ENCODE results near the gene SLC2A13.

The SLC2A13 gene

DNA sequence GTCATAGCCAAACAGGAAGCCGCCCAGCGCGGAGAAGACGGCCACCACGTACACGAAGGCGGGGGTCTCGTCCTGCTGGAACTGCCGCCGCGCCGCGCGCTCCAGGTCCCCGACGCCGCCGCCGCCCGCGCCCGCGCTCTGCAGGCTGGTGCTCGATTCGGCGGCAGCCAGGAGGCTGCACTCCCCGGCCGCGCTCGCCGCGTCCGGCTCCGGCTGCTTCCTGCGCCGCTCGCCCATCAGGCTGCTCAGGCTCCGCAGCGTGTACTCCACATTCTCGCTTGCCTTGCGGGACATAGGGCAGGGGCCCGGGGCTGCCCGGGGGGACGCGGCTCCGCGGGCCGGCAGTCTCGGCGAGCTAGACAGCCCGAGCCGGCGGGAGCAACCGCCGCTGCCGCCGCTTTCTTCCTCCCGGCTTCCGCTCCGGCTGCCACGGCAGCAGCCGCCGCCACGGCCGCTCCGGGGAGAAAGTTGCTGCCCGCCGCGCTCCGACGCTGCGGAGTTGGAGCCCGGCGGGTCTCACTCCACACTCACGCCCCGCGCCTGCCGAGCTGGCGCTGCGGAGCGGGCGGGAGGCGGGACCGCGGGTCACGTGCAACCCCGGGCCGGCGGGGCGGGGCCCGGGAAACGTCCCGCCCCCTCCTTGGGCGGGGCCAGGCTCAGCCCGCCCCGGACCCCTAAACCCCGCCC, at the start of gene SLC2A13:
SLC2A13 (minus strand) TSS at position 567 of the 687 bp plus-strand sequence; CDS start at position 294, 273 bp downstream.
- CTCF ChIA-PET, result interaction anchor here (0.6 to 6.1 kb wide), 5 partner anchors 12 to 436 kb away, joined by 3 to 86 read pairs (median 3); no protein-coding TSS in a partner anchor
- H3K4me3 Mint-ChIP-seq, result peak within 1 kb of the TSS; percentile 77
- H3K4me1 Mint-ChIP-seq, result peaks cover 31% of the 10 kb centered on the region
- peak; percentile 73 for DNase-seq
- H3K27me3 Mint-ChIP-seq, result peaks cover 19% of the 10 kb centered on the region
- no peaks in the 10 kb centered on the region for H3K36me3 Mint-ChIP-seq
- H3K9me3 Mint-ChIP-seq, result no peaks in the 10 kb centered on the region
- peak within 1 kb of the TSS; percentile 39 for H3K27ac Mint-ChIP-seq

DNA sequence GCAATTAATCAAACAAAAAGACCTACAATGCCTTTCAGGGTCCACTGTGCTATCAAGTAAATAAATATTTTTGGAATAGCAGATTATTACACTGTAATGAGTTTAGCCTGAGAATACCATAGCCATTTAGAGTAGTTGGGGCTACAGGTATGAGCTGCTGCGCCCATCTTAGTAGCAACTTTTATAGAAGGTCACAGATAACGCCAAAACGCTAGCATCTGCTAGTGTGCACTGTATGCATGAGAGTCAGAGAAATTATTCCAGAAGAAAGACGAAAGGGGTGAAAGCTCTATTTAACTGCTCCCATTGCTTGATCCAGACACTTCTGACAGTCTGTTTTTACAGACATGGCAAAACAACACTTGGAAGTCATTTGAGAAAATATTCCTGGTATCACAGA, 48.5 kb upstream of the SLC2A13 start:
- Mint-ChIP-seq H3K4me1 (no peaks in the 10 kb centered on the region), H3K9me3 (no peaks in the 10 kb centered on the region), H3K27ac (no peak overlapping the region), H3K27me3 (peaks cover 16% of the 10 kb centered on the region), H3K4me3 (no peak overlapping the region), H3K36me3 (no peaks in the 10 kb centered on the region)
- CTCF ChIA-PET, result interaction anchor here (0.9 kb wide), 1 partner anchor 10 kb away, joined by 3 read pairs; no protein-coding TSS in a partner anchor
- DNase-seq, result no peak

DNA sequence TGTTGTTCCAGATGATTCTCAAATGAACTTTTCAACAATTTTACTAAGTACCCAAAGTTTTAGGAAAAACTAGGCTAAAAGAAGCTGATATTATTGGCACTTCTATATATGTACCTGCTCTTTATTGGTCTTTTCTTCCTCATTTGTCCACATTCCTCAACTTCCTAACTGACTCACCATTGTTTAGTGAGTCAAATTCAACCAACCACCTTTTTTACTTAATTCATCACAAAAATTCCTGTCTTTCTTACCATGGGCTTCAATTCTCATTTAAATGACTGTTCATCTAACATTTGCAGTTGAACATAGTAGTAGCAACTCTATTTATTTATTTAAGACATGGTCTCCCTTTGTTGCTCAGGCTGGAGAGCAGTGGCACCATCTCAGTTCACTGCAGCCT, 47.6 kb upstream of the SLC2A13 start:
- CTCF ChIA-PET, result interaction anchor here (0.8 to 1.2 kb wide), 5 partner anchors 12 to 917 kb away, joined by 3 to 5 read pairs (median 3); no protein-coding TSS in a partner anchor
- DNase-seq, result no peak
- no peak overlapping the region for H3K27ac Mint-ChIP-seq
- no peaks in the 10 kb centered on the region for H3K4me1 Mint-ChIP-seq
- peaks cover 9% of the 10 kb centered on the region for H3K27me3 Mint-ChIP-seq
- H3K36me3 Mint-ChIP-seq, result no peaks in the 10 kb centered on the region
- no peaks in the 10 kb centered on the region for H3K9me3 Mint-ChIP-seq
- H3K4me3 Mint-ChIP-seq, result no peak overlapping the region

- CTCF ChIA-PET, result interaction anchor here (0.8 to 1.5 kb wide), 6 partner anchors 12 to 917 kb away, joined by 3 to 7 read pairs (median 3); no protein-coding TSS in a partner anchor
- peak; percentile 66 for DNase-seq
- no peak overlapping the region for H3K27ac Mint-ChIP-seq
- H3K36me3 Mint-ChIP-seq, result no peaks in the 10 kb centered on the region
- no peaks in the 10 kb centered on the region for H3K9me3 Mint-ChIP-seq
- H3K27me3 Mint-ChIP-seq, result peaks cover 9% of the 10 kb centered on the region
- H3K4me3 Mint-ChIP-seq, result no peak overlapping the region
- no peaks in the 10 kb centered on the region for H3K4me1 Mint-ChIP-seq
These were observed 47.0 kb upstream of the SLC2A13 start for GRCh38 chr12:40152783-40153383.

- H3K9me3 Mint-ChIP-seq, result no peaks in the 10 kb centered on the region
- CTCF ChIA-PET, result no interaction called here
- H3K4me1 Mint-ChIP-seq, result no peaks in the 10 kb centered on the region
These were observed 43.9 kb upstream of the SLC2A13 start for GRCh38 chr12:40149673-40150260.

GRCh38 chr12:40146800-40147797, 41.2 kb upstream of the SLC2A13 start:
- H3K4me3 Mint-ChIP-seq, result no peak overlapping the region
- no peak overlapping the region for H3K27ac Mint-ChIP-seq
- DNase-seq, result peak; percentile 40
- H3K36me3 Mint-ChIP-seq, result no peaks in the 10 kb centered on the region
- no peaks in the 10 kb centered on the region for H3K9me3 Mint-ChIP-seq
- H3K27me3 Mint-ChIP-seq, result peaks cover 3% of the 10 kb centered on the region
- no peaks in the 10 kb centered on the region for H3K4me1 Mint-ChIP-seq
- CTCF ChIA-PET, result interaction anchor here (0.6 kb wide), 1 partner anchor 136 kb away, joined by 4 read pairs; no protein-coding TSS in a partner anchor

More at GRCh38 chr12:40149673-40150260, 43.9 kb upstream of the SLC2A13 start:
- H3K36me3 Mint-ChIP-seq, result no peaks in the 10 kb centered on the region
- DNase-seq, result no peak
- no peak overlapping the region for H3K4me3 Mint-ChIP-seq
- no peak overlapping the region for H3K27ac Mint-ChIP-seq
- peaks cover 7% of the 10 kb centered on the region for H3K27me3 Mint-ChIP-seq

DNA sequence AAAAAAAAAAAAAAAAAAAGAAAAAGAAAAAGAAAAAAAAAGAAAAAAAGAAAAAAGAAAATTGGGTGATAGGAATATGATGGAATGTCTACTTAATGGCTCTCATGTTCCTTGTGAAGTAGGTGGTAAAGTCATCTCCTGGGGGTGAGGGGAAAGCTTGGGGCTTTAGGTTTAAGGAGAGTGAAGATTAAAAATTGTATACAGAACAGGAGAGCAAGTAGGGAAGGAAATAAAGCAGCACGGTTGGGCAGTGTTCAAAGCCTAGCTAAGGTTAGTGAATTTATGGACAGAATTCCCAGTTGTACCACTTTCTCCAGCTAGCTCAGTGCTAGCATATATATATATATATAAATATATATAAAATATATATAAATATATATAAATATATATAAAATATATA, 40.0 kb upstream of the SLC2A13 start:
- Mint-ChIP-seq H3K4me3 (no peak overlapping the region), H3K27ac (no peak overlapping the region), H3K9me3 (no peaks in the 10 kb centered on the region), H3K36me3 (no peaks in the 10 kb centered on the region), H3K4me1 (no peaks in the 10 kb centered on the region), H3K27me3 (peaks cover 8% of the 10 kb centered on the region)
- DNase-seq, result peak; percentile 28
- CTCF ChIA-PET, result interaction anchor here (0.9 kb wide), 1 partner anchor 23 kb away, joined by 3 read pairs; no protein-coding TSS in a partner anchor

DNA sequence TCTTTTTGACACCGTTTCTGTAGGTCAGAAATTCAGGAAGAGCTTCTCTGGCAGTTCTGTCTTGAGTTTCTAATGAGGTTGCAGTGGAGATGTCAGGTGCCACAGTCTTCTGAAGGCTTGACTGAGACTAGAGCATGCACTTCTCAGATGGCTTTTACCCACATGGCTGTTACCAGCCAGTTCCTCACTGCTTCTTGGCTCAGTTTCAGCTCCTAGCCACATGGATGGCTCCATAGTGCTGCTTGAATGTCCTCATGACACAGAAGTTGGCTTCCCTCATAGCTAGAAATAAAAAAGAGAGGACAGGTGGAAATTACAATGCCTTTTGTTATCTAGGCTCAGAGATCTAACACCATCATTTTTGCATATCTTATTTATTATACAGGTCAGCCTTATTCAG, 38.1 kb upstream of the SLC2A13 start:
- no peaks in the 10 kb centered on the region for H3K9me3 Mint-ChIP-seq
- CTCF ChIA-PET, result interaction anchor here (1.4 kb wide), 1 partner anchor 36 kb away, joined by 4 read pairs; no protein-coding TSS in a partner anchor
- peaks cover 8% of the 10 kb centered on the region for H3K27me3 Mint-ChIP-seq
- DNase-seq, result no peak
- H3K4me3 Mint-ChIP-seq, result no peak overlapping the region
- no peaks in the 10 kb centered on the region for H3K4me1 Mint-ChIP-seq
- no peak overlapping the region for H3K27ac Mint-ChIP-seq
- H3K36me3 Mint-ChIP-seq, result no peaks in the 10 kb centered on the region

DNA sequence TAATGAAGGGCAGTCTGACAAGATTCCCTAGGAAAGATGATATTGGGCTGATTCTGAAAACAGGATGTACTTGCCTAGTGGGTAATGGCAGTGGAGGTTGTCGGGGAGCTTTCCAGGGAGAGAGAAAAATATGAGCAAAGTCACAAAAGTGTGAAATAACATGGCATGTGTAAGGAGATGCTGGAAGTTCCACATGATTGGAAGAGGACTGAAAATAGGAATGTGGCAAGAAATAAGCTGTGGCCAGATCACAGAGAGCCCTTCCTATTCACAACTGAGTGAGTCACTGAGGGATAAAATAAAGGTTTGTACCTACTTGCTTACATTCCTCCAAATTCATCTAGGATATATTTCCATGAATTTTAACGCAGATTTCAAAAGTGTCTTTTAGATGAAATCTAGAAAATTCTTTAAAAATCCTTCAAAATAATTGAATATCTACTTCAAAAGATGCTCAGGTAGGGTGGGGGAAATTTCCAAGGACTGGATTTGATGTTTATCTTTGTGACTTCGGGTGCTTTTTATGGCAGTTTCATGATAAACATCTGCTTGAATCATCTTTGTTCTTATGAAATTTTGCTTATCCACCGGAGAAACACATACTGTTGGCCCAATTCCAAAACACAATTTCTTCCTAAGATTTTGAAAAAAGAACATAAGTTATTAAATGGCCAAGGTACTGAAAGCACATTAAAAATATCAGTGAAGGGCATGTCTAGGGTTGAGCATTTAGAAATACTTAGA, 36.3 kb upstream of the SLC2A13 start:
- Mint-ChIP-seq H3K27ac (no peak overlapping the region), H3K9me3 (peaks cover 1% of the 10 kb centered on the region), H3K4me1 (peaks cover 9% of the 10 kb centered on the region), H3K27me3 (peaks cover 11% of the 10 kb centered on the region), H3K4me3 (no peak overlapping the region), H3K36me3 (no peaks in the 10 kb centered on the region)
- DNase-seq, result no peak
- CTCF ChIA-PET, result no interaction called here

- Mint-ChIP-seq H3K36me3 (no peaks in the 10 kb centered on the region), H3K27me3 (peaks cover 10% of the 10 kb centered on the region), H3K4me3 (no peak overlapping the region), H3K9me3 (peaks cover 1% of the 10 kb centered on the region), H3K4me1 (peaks cover 14% of the 10 kb centered on the region), H3K27ac (no peak overlapping the region)
- no peak for DNase-seq
- CTCF ChIA-PET, result no interaction called here
These were observed 32.6 kb upstream of the SLC2A13 start for GRCh38 chr12:40138526-40138925.

GRCh38 chr12:40137252-40137651, 31.4 kb upstream of the SLC2A13 start:
- Mint-ChIP-seq H3K9me3 (peaks cover 1% of the 10 kb centered on the region), H3K27me3 (peaks cover 10% of the 10 kb centered on the region), H3K4me1 (peaks cover 14% of the 10 kb centered on the region), H3K27ac (no peak overlapping the region), H3K36me3 (no peaks in the 10 kb centered on the region), H3K4me3 (no peak overlapping the region)
- CTCF ChIA-PET, result no interaction called here
- peak; percentile 21 for DNase-seq

- Mint-ChIP-seq H3K4me1 (no peaks in the 10 kb centered on the region), H3K27me3 (peaks cover 3% of the 10 kb centered on the region), H3K36me3 (no peaks in the 10 kb centered on the region), H3K4me3 (no peak overlapping the region), H3K9me3 (no peaks in the 10 kb centered on the region), H3K27ac (no peak overlapping the region)
- CTCF ChIA-PET, result no interaction called here
- DNase-seq, result no peak
These were observed 21.5 kb upstream of the SLC2A13 start for GRCh38 chr12:40127408-40127807.

- Mint-ChIP-seq H3K36me3 (no peaks in the 10 kb centered on the region), H3K4me3 (no peak overlapping the region), H3K4me1 (no peaks in the 10 kb centered on the region), H3K27me3 (peaks cover 3% of the 10 kb centered on the region), H3K27ac (no peak overlapping the region), H3K9me3 (no peaks in the 10 kb centered on the region)
- CTCF ChIA-PET, result interaction anchor here (1.1 kb wide), 1 partner anchor 23 kb away, joined by 3 read pairs; no protein-coding TSS in a partner anchor
- no peak for DNase-seq
These were observed 17.6 kb upstream of the SLC2A13 start for GRCh38 chr12:40123496-40123895.
